ENCODE data around the gene CIC.

Gene CIC

GRCh38 chr19:42292042-42292960, 23.2 kb downstream of the CIC start:
- H3K4me3 ChIP-seq (ENCODE audit: low read depth, low read length): no peak overlapping the region
- no peak for DNase-seq (ENCODE audit: low read depth, low spot score)
- in situ Hi-C loops (cut with HindIII; ENCODE audit: low sequenced_read_pairs): no loop called here
- TF ChIP-seq CTCF (IDR thresholded peaks at IDR 0.05; ENCODE audit: low read depth, low read length): no peak

- in situ Hi-C loops (cut with HindIII; ENCODE audit: low sequenced_read_pairs): no loop called here
- DNase-seq (ENCODE audit: low read depth, low spot score): no peak
- TF ChIP-seq CTCF (IDR thresholded peaks at IDR 0.05; ENCODE audit: low read depth, low read length): no peak
- H3K4me3 ChIP-seq (ENCODE audit: low read depth, low read length): no peak overlapping the region
Measured at GRCh38 chr19:42292963-42293362, 23.9 kb downstream of the CIC start.

- no peak for DNase-seq (ENCODE audit: low read depth, low spot score)
- in situ Hi-C loops (cut with HindIII; ENCODE audit: low sequenced_read_pairs): no loop called here
- no peak overlapping the region for H3K4me3 ChIP-seq (ENCODE audit: low read depth, low read length)
- peak; percentile 37 for TF ChIP-seq CTCF (IDR thresholded peaks at IDR 0.05; ENCODE audit: low read depth, low read length)
Measured at GRCh38 chr19:42293540-42293939, 24.5 kb downstream of the CIC start.

- DNase-seq (ENCODE audit: low read depth, low spot score): no peak
- H3K4me3 ChIP-seq (ENCODE audit: low read depth, low read length): no peak overlapping the region
- in situ Hi-C loops (cut with HindIII; ENCODE audit: low sequenced_read_pairs): no loop called here
Measured at GRCh38 chr19:42293948-42294347, 24.9 kb downstream of the CIC start.

GRCh38 chr19:42294471-42295137, 25.6 kb downstream of the CIC start:
- DNase-seq (ENCODE audit: low read depth, low spot score): no peak
- in situ Hi-C loops (cut with HindIII; ENCODE audit: low sequenced_read_pairs): no loop called here
- TF ChIP-seq CTCF (IDR thresholded peaks at IDR 0.05; ENCODE audit: low read depth, low read length): no peak
- no peak overlapping the region for H3K4me3 ChIP-seq (ENCODE audit: low read depth, low read length)

More at GRCh38 chr19:42293948-42294347, 24.9 kb downstream of the CIC start:
- TF ChIP-seq CTCF (IDR thresholded peaks at IDR 0.05; ENCODE audit: low read depth, low read length): no peak

- no peak for TF ChIP-seq CTCF (IDR thresholded peaks at IDR 0.05; ENCODE audit: low read depth, low read length)
- H3K4me3 ChIP-seq (ENCODE audit: low read depth, low read length): no peak overlapping the region
- no peak for DNase-seq (ENCODE audit: low read depth, low spot score)
- in situ Hi-C loops (cut with HindIII; ENCODE audit: low sequenced_read_pairs): no loop called here
Measured at GRCh38 chr19:42295342-42295741, 26.3 kb downstream of the CIC start.
